OCI-LY3 (cell line): Measurements from ENCODE around the gene MET.
A peak's percentile ranks its signal among the peaks of the same experiment; 100 is the strongest.

ENCODE experiments used
- H2AFZ ChIP-seq: fragments of 200-600, 300-600 bp; shearing (Covaris generic); 2 replicates; pipeline ENCODE4 v1.6.0; 2014; ENCODE audit warnings: antibody characterized with exemption, low read depth, low read length
- H3K27ac ChIP-seq: fragments of 200-600, 300-600 bp; sonication (generic); 2 replicates; pipeline ENCODE4 v1.5.1; 2014; ENCODE audit warnings: mild to moderate bottlenecking, low read length, moderate library complexity, mixed read lengths
- H3K27me3 ChIP-seq: fragments of 200-600, 300-600 bp; sonication (generic); 2 replicates; pipeline ENCODE4 v1.6.1; 2014; ENCODE audit warnings: low read depth, low read length, mixed read lengths
- H3K36me3 ChIP-seq: fragments of 200-600, 300-600 bp; sonication (generic); replicated peaks from 2 replicates; pipeline ENCODE3; 2014; ENCODE audit warnings: low read depth, low read length, mixed read lengths
- H3K4me1 ChIP-seq: fragments of 300-600, 200-600 bp; sonication (generic); 2 replicates; pipeline ENCODE4 v1.6.1; 2014; ENCODE audit warnings: low read length, mixed read lengths
- H3K4me2 ChIP-seq: fragments of 200-600, 300-600 bp; sonication (generic); 2 replicates; pipeline ENCODE4 v1.6.1; 2014; ENCODE audit warnings: low read length, mixed read lengths
- H3K4me3 ChIP-seq: fragments of 300-600, 200-600 bp; sonication (generic); 2 replicates; pipeline ENCODE4 v1.5.1; 2014; ENCODE audit warnings: antibody characterized with exemption, mild to moderate bottlenecking, low read length, moderate library complexity
- H3K79me2 ChIP-seq: fragments of 300-600, 200-600 bp; shearing (Covaris generic); 2 replicates; pipeline ENCODE4 v1.6.1; 2014; ENCODE audit warnings: mild to moderate bottlenecking, low read length, mixed read lengths
- H3K9ac ChIP-seq: fragments of 300-600, 200-600 bp; shearing (Covaris generic); 2 replicates; pipeline ENCODE4 v1.6.0; 2014; ENCODE audit warnings: mild to moderate bottlenecking, low read length, moderate library complexity
- H3K9me3 ChIP-seq: fragments of 200-600, 300-600 bp; shearing (Covaris generic); 2 replicates; pipeline ENCODE4 v1.6.1; 2014; ENCODE audit warnings: low read length, mixed read lengths; ENCODE audit not compliant: insufficient read depth
- H4K20me1 ChIP-seq: fragments of 200-600, 300-600 bp; sonication (generic); 2 replicates; pipeline ENCODE4 v1.6.1; 2016; ENCODE audit warnings: low read length, mixed read lengths; ENCODE audit not compliant: insufficient read depth
- CTCF ChIP-seq: fragments of 200-600, 300-600 bp; sonication (generic); IDR thresholded peaks from 2 replicates; pipeline ENCODE4 v1.5.1; 2014; ENCODE audit warnings: antibody characterized with exemption, low read length, low read depth
- EZH2phosphoT487 ChIP-seq: fragments of 200-600 bp; shearing (Covaris generic); IDR thresholded peaks from 2 replicates; pipeline ENCODE4 v1.6.1; 2018; ENCODE audit warnings: antibody characterized with exemption, mixed run types, low read depth

MET gene

GRCh38 chr7:116802746-116803152 is 130.8 kb downstream of the MET start:
- Histone ChIP-seq H2AFZ (peak overlapping the region; percentile 64), H3K4me3 (peak overlapping the region; percentile 36; the same call in 1 of the 2 replicates)

GRCh38 chr7:116804471-116804870 is 132.5 kb downstream of the MET start:
- Histone ChIP-seq H3K79me2 (no peaks in the 10 kb centered on the region), H3K4me1 (peaks cover 21% of the 10 kb centered on the region), H3K9ac (no peak overlapping the region; the same call in 1 of the 2 replicates), H3K9me3 (no peaks in the 10 kb centered on the region), H3K27me3 (no peaks in the 10 kb centered on the region), H3K4me2 (no peak overlapping the region; the same call in 1 of the 2 replicates), H3K27ac (no peak overlapping the region), H3K4me3 (no peak overlapping the region), H4K20me1 (no peaks in the 10 kb centered on the region), H3K36me3 (no peaks in the 10 kb centered on the region), H2AFZ (no peak overlapping the region)
- TF ChIP-seq CTCF (no peak), EZH2phosphoT487 (no peak)

More at GRCh38 chr7:116802746-116803152, 130.8 kb downstream of the MET start:
- Histone ChIP-seq H4K20me1 (no peaks in the 10 kb centered on the region), H3K9ac (peak overlapping the region; percentile 39), H3K27me3 (no peaks in the 10 kb centered on the region), H3K9me3 (no peaks in the 10 kb centered on the region), H3K4me2 (peak overlapping the region; percentile 64), H3K36me3 (peaks cover 9% of the 10 kb centered on the region), H3K79me2 (no peaks in the 10 kb centered on the region), H3K27ac (no peak overlapping the region), H3K4me1 (peaks cover 25% of the 10 kb centered on the region)
- TF ChIP-seq CTCF (peak; percentile 76), EZH2phosphoT487 (no peak)

- H3K9ac ChIP-seq, result no peak overlapping the region
- no peaks in the 10 kb centered on the region for H3K36me3 ChIP-seq
- no peak overlapping the region for H2AFZ ChIP-seq
- H3K4me1 ChIP-seq, result peaks cover 21% of the 10 kb centered on the region
- H3K79me2 ChIP-seq, result no peaks in the 10 kb centered on the region
- H3K4me2 ChIP-seq, result no peak overlapping the region
- no peak for TF ChIP-seq CTCF
- TF ChIP-seq EZH2phosphoT487, result no peak
- H3K27me3 ChIP-seq, result no peaks in the 10 kb centered on the region
- H4K20me1 ChIP-seq, result no peaks in the 10 kb centered on the region
- no peak overlapping the region for H3K27ac ChIP-seq
- no peak overlapping the region for H3K4me3 ChIP-seq
- H3K9me3 ChIP-seq, result no peaks in the 10 kb centered on the region
Observed at GRCh38 chr7:116805100-116805544, 133.1 kb downstream of the MET start.

- TF ChIP-seq CTCF (no peak), EZH2phosphoT487 (no peak)
- Histone ChIP-seq H3K27ac (no peak overlapping the region), H3K9ac (no peak overlapping the region), H3K4me3 (no peak overlapping the region), H3K4me2 (no peak overlapping the region), H4K20me1 (no peaks in the 10 kb centered on the region), H2AFZ (no peak overlapping the region), H3K79me2 (no peaks in the 10 kb centered on the region), H3K9me3 (no peaks in the 10 kb centered on the region), H3K27me3 (no peaks in the 10 kb centered on the region), H3K4me1 (peaks cover 13% of the 10 kb centered on the region), H3K36me3 (no peaks in the 10 kb centered on the region)
Observed at GRCh38 chr7:116806046-116806944, 134.3 kb downstream of the MET start.
